GM18498 (cell line): Measurements from ENCODE around the gene TENM3.

Source experiments
- ATAC-seq: cut with Tn5 transposase; IDR thresholded peaks from one replicate; pipeline ENCODE4 v1.9.1; 2021; ENCODE audit warnings: mild to moderate bottlenecking, moderate library complexity; ENCODE audit not compliant: unreplicated experiment

TENM3 gene

GRCh38 chr4:182705389-182705788 lies 462.2 kb downstream of the TENM3 start:
- no peak for ATAC-seq

GRCh38 chr4:182711211-182711610 lies 468.0 kb downstream of the TENM3 start:
- no peak for ATAC-seq

GRCh38 chr4:182715548-182715947 lies 472.3 kb downstream of the TENM3 start:
- ATAC-seq = no peak

- ATAC-seq = no peak
These were observed 473.0 kb downstream of the TENM3 start for GRCh38 chr4:182716192-182716591.

- ATAC-seq = peak; percentile 71
These were observed 474.8 kb downstream of the TENM3 start for GRCh38 chr4:182717788-182718583.

GRCh38 chr4:182724414-182724813 lies 481.2 kb downstream of the TENM3 start:
- ATAC-seq = no peak

- no peak for ATAC-seq
These were observed 486.3 kb downstream of the TENM3 start for GRCh38 chr4:182729516-182729915.

GRCh38 chr4:182730791-182731190 lies 487.6 kb downstream of the TENM3 start:
- no peak for ATAC-seq

GRCh38 chr4:182736207-182736606 lies 493.0 kb downstream of the TENM3 start:
- ATAC-seq = no peak

- ATAC-seq = no peak
These were observed 495.3 kb downstream of the TENM3 start for GRCh38 chr4:182738283-182739047.

- ATAC-seq = no peak
These were observed 497.1 kb downstream of the TENM3 start for GRCh38 chr4:182740256-182740655.

GRCh38 chr4:182741054-182741453 lies 497.9 kb downstream of the TENM3 start:
- no peak for ATAC-seq

- no peak for ATAC-seq
These were observed 498.7 kb downstream of the TENM3 start for GRCh38 chr4:182741914-182742313.

GRCh38 chr4:182743815-182744214 lies 500.6 kb downstream of the TENM3 start:
- ATAC-seq = no peak

GRCh38 chr4:182745237-182745636 lies 502.0 kb downstream of the TENM3 start:
- ATAC-seq = no peak

GRCh38 chr4:182746876-182747275 lies 503.7 kb downstream of the TENM3 start:
- ATAC-seq = no peak

- no peak for ATAC-seq
These were observed 505.1 kb downstream of the TENM3 start for GRCh38 chr4:182748283-182748682.

- ATAC-seq = no peak
These were observed 505.7 kb downstream of the TENM3 start for GRCh38 chr4:182748949-182749348.

GRCh38 chr4:182749667-182750167 lies 506.5 kb downstream of the TENM3 start:
- ATAC-seq = no peak

- ATAC-seq = no peak
These were observed 509.1 kb downstream of the TENM3 start for GRCh38 chr4:182752158-182752910.

GRCh38 chr4:182754895-182755294 lies 511.7 kb downstream of the TENM3 start:
- ATAC-seq = no peak
